AG04449 (cell line): ENCODE measurements around the gene CNKSR3.

ENCODE experiments used
- CTCF ChIA-PET: fragments of 350-600 bp; formaldehyde crosslinking; extraction: SDS; loops from one replicate; lab custom pipeline; 2021; ENCODE audit warnings: antibody characterized with exemption; lab: Yijun Ruan, JAX
- POLR2A ChIA-PET: fragments of 400-600, 350-600 bp; formaldehyde crosslinking; extraction: SDS; loops from one replicate; lab custom pipeline; 2020; ENCODE audit warnings: antibody characterized with exemption, inconsistent platforms; lab: Yijun Ruan, JAX
- DNase-seq: peaks from one replicate; pipeline ENCODE4 v3.0.0-alpha.2; 2010; ENCODE audit warnings: low read depth, low spot score
- H3K4me3 ChIP-seq: 2 replicates; pipeline ENCODE4 v1.5.1; 2011; ENCODE audit warnings: low read depth, mild to moderate bottlenecking, control low read depth, low read length
- CTCF ChIP-seq: IDR thresholded peaks from one replicate; pipeline ENCODE4 v1.5.1; 2011; ENCODE audit warnings: mild to moderate bottlenecking, moderate library complexity, low read length, control low read depth, inconsistent platforms; ENCODE audit not compliant: insufficient read depth; ENCODE audit errors: missing control alignments

CNKSR3 gene

GRCh38 chr6:154343473-154344308 is 166.8 kb downstream of the CNKSR3 start:
- ChIA-PET POLR2A (no interaction called here), CTCF (no interaction called here)
- TF ChIP-seq CTCF, result peak; percentile 35
- no peak overlapping the region for H3K4me3 ChIP-seq
- DNase-seq, result no peak

GRCh38 chr6:154341871-154342270 is 168.6 kb downstream of the CNKSR3 start:
- DNase-seq, result no peak
- TF ChIP-seq CTCF, result no peak
- ChIA-PET POLR2A (no interaction called here), CTCF (no interaction called here)
- H3K4me3 ChIP-seq, result no peak overlapping the region

GRCh38 chr6:154341336-154341735 is 169.1 kb downstream of the CNKSR3 start:
- TF ChIP-seq CTCF, result no peak
- DNase-seq, result no peak
- ChIA-PET POLR2A (no interaction called here), CTCF (interaction anchor here (1.0 kb wide), 1 partner anchor 13 kb away, joined by 3 read pairs; no protein-coding TSS in a partner anchor)
- no peak overlapping the region for H3K4me3 ChIP-seq
